GM13977 (cell line): Measurements from ENCODE around the gene FOCAD.

ENCODE experiments used
- DNase-seq: peaks from one replicate; pipeline ENCODE4 v3.0.0; 2012; ENCODE audit warnings: low spot score
- in situ Hi-C: fragments of 300-500 bp; cut with MboI; formaldehyde crosslinking; loops from one replicate; pipeline ENCODE4 v1.12.0; 2022; ENCODE audit warnings: low sequenced_read_pairs, low pct_unique_long_range_greater_than_20kb, mixed read lengths, inconsistent platforms; ENCODE audit not compliant: unreplicated experiment
- TF ChIP-seq, protein P1 (sequence below): IDR thresholded peaks from 2 replicates; pipeline ENCODE4 v1.5.1; 2012; ENCODE audit warnings: mild to moderate bottlenecking, control low read depth; ENCODE audit not compliant: insufficient read depth; ENCODE audit errors: extremely low read depth, missing control alignments

FOCAD gene

DNA sequence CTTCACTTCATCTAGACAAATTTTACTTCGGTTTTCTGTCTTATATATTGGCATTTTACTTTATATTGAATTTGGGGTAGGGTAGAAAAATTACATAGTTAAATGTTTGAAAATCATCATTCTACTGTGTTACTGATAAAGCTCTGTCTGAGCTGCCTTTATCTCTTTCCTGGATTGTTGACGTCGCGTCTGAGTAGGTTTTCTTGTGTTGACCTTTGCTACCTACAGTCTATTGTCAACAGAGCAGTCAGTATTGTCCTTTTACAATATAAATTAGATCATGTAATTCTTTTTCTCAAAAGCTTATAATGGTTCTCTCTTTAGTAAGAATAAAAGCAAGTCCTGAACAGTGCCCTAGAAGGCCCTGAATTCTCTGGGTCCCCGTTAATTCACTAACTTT lies 219.2 kb downstream of the FOCAD start:
- no peak for DNase-seq
- TF ChIP-seq, protein P1, sequence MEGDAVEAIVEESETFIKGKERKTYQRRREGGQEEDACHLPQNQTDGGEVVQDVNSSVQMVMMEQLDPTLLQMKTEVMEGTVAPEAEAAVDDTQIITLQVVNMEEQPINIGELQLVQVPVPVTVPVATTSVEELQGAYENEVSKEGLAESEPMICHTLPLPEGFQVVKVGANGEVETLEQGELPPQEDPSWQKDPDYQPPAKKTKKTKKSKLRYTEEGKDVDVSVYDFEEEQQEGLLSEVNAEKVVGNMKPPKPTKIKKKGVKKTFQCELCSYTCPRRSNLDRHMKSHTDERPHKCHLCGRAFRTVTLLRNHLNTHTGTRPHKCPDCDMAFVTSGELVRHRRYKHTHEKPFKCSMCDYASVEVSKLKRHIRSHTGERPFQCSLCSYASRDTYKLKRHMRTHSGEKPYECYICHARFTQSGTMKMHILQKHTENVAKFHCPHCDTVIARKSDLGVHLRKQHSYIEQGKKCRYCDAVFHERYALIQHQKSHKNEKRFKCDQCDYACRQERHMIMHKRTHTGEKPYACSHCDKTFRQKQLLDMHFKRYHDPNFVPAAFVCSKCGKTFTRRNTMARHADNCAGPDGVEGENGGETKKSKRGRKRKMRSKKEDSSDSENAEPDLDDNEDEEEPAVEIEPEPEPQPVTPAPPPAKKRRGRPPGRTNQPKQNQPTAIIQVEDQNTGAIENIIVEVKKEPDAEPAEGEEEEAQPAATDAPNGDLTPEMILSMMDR: no peak
- in situ Hi-C loops: no loop called here

GRCh38 chr9:20904995-20905394 lies 220.9 kb downstream of the FOCAD start:
- TF ChIP-seq, protein P1: no peak
- in situ Hi-C loops: no loop called here
- DNase-seq: no peak

GRCh38 chr9:20906326-20906725 lies 222.3 kb downstream of the FOCAD start:
- TF ChIP-seq, protein P1: no peak
- no peak for DNase-seq
- in situ Hi-C loops: no loop called here

GRCh38 chr9:20908461-20908860 lies 224.4 kb downstream of the FOCAD start:
- TF ChIP-seq, protein P1: no peak
- in situ Hi-C loops: no loop called here
- no peak for DNase-seq

DNA sequence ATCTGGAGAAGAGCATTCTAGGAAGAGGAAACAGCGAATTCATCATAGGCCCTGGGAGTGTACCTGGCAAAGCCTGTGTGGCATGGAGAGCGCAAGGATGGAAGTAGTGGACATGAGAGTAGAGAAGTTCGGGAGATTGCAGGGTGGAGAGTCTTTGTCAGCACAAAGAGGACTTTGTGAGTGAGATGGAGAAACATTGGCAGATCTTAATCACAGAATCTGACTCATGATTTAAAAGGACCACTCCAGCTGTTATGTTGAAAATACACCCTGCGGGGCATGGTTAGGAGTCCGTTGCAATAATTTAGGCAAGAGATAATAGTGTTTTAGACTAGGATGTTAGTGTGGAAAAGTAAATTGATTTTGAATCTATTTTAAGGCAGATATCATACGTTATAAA lies 230.5 kb downstream of the FOCAD start:
- in situ Hi-C loops: no loop called here
- TF ChIP-seq, protein P1: no peak
- no peak for DNase-seq

DNA sequence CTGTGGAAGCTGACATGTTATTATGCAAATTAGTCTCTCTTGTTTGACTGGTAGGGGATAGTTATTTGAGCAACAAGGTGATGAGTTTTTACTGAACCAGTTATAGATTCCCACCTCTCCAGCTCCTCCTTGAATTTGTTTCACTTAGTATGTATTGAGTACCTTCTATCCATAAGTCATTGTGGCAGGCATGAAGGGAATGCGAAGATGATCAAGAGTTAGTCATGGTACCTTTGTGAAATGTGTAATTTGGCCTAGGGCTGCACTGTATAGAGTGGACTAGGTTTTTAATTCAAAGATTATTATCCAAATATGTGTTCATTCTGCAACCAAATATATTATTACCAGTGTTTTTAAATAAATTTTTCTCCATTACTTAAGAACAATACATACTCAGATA lies 237.3 kb downstream of the FOCAD start:
- in situ Hi-C loops: no loop called here
- no peak for DNase-seq
- TF ChIP-seq, protein P1: no peak
